ENCODE results near the gene LIPM.

GRCh38 chr10:88756660-88757059 is 45.9 kb upstream of the LIPM start:
- TF ChIP-seq CTCF (IDR thresholded peaks at IDR 0.05) (no peak), POLR2A (IDR thresholded peaks at IDR 0.05) (no peak)

Measured in sigmoid colon (tissue), 3 donors.